Erythroblast (primary cell): ENCODE measurements around the gene GRK6.

Source experiments
- GATA1 ChIP-seq: IDR thresholded peaks from 2 replicates; pipeline ENCODE4 v1.6.1; 2011; ENCODE audit warnings: low read depth, mild to moderate bottlenecking, control low read depth, low read length, moderate library complexity
- POLR2A ChIP-seq: IDR thresholded peaks from 2 replicates; pipeline ENCODE4 v1.6.1; 2011; ENCODE audit warnings: mild to moderate bottlenecking, low read length

- TF ChIP-seq POLR2A (no peak), GATA1 (no peak)
Measured at GRCh38 chr5:177380805-177381126, 45.7 kb upstream of the GRK6 start.
